NCI-H82 treated with DMSO at 0.1 percent for 48 hours (cell line): ENCODE data around the gene ATP2B1.
"Not testable (repeated sequence)": the region's sequence is repeated elsewhere in the genome, so short reads cannot be mapped to it uniquely, and the experiment has no call there.

Experiments used
- DNase-seq: peaks from one replicate; lab custom pipeline; 2025; ENCODE audit not compliant: unreplicated experiment; lab: John Stamatoyannopoulos, UW

The ATP2B1 gene

DNA sequence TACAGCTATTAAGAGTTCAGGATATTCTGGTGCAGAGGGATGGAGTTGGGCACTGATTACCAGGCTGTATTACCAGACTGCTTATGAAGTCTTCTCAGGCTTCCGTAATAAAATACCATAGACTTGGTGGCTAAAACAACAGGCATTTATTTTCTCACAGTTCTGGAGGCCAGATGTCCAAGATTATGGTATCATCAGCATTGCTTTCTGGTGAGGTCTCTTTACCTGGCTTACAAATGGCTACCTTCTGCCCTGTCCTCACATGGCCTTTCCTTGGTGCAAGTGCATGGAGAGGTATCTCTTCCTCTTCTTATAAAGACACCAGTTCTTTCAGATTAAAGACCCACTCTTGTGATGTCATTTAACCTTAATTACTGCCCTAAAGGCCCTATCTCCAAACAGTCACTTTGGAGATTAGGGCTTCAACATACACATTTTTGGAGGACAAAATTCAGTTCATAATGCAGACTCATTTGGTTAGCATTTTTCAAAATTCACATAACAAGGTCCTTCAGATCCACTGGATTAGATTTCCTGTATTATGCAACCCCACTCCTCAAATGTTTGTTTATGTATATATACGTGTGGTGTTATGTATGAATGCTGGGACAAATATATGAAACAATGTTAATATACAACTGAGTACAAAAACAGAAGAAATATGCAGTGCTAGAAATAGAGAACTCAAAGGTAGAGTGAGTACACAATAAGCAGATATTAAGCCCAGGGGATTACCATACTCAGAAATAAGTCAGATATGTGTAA is 9.3 kb upstream of the ATP2B1 start:
- DNase-seq, result no peak

- no peak for DNase-seq
These were observed 4.1 kb upstream of the ATP2B1 start for GRCh38 chr12:89712706-89713105.

DNA sequence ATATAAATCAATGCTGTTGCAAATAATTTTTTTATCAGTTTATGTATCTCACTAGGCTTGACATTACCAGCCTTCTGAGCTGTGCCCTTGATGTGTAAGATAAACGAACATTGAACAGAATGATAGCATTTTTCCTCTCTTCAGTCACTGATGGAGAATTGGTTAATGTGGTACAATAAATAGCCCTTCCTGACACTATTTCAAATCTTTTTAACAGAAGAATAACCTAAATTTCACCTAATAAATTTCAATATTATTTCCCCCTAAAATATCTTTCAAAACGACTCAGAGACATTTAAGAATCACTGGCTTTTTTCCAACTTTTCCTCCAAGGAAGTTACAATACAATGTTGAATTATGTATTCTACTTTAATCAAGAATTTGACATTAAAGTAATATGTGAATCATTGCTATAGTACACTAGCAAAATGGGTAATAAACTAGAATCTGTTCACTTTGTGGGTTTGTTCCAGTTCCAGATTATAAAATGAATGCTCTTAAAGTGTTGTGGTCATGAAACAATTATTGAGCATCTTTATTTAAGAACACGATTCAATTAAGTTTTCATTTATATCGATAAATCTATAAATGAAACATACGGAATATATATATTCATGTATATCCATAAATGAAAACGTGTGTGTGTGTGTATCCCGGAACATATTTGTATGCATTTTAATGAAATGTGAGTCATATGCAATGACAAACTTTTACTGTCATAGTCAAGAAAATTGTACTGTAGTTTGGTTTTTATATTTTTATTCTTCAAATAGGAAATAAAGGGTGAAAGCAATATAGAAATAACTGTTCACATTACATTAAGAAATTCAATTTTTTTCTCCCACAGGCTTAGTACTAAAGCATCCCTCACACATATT is 2.5 kb upstream of the ATP2B1 start:
- no peak for DNase-seq

DNA sequence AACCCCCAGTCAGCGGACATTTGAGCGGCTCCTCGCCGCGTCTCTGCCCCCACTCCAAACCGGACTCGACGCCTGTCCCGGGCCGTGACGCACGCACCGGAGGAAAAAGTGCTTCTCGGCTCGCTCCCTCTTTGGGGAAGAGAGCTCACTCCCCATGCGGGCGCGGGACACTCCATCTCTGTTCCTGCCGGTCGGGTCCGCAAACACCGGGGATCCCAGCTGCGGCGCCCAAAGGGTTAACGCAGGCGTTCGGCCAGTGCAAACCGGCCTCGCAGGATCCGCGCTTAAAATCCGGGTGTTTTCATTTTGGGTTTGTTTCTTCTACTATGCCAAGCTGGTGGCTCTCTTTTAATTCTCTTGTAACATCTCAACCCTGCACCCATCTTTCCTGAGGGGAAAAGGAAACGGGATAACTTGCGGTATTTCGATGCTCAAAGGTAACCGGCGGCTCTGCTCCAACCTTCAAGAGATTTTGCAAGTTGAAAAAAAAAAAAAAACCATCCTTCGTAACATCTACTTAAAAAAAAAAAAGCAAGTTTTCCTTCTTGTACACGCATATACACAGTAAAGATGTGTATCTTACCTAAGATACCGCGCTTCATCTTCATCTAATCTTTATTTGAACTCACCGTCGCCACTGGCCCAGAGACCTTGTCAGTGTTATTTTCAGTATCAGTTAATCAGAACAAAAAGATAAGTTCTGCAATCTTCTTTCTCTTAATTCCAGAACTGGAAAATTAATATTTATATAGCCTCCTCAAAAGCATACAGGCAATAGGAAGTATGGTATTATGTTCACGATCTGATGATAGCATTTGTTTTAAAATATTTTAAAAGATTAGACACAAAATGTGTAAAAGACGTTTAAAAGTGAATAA is 1.6 kb upstream of the ATP2B1 start:
- no peak for DNase-seq

DNA sequence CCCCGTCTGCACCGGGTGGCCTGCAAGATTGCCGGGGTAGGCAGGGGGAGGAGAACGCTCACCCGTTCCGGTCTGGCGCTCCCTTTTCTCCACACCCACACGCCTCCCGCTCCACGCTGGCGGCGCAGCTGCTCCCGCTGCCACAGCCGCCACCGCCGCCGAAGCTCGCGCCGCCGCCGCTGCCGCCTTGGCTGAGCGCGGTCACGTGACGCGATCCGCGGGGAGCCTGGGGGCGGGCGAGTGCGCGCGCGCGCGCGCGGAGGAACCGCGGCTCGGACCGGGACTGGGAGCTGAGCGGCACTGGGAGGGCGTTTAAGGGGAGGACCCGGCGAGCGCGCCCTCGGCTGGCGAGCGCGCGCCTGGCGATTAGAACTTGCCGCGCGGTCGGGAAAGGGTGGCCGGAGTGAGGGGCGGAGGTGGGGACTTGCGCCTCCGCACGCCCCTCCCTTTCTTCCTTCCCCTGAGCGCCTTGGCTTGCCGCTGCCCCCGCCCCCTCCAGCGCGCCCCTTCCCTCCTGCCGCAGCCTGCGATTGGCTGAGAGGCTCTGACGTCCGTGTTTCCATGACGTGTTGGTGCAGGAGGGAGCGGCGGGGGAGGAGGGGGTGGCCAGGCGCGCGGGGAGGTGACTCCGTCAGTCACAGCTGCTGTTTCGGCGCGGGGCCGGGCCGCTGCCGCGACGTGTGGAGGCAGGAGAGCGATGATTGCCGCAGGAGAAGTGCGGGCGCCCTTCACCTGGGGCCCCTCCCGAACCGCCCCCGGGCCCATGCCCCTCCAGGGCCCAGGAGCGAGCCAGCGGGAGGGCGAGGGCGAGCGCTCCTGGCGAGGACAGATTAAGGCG is 738 bp upstream of the ATP2B1 start:
- DNase-seq, result peak; percentile 96

- peak; percentile 31 for DNase-seq
These were observed 704 bp downstream of the ATP2B1 start for GRCh38 chr12:89707703-89708564.

GRCh38 chr12:89706986-89707702 is 1.5 kb downstream of the ATP2B1 start:
- no peak for DNase-seq

- DNase-seq, result no peak
These were observed 2.1 kb downstream of the ATP2B1 start for GRCh38 chr12:89706551-89706950.

GRCh38 chr12:89704457-89704856 is 4.2 kb downstream of the ATP2B1 start:
- no peak for DNase-seq

DNA sequence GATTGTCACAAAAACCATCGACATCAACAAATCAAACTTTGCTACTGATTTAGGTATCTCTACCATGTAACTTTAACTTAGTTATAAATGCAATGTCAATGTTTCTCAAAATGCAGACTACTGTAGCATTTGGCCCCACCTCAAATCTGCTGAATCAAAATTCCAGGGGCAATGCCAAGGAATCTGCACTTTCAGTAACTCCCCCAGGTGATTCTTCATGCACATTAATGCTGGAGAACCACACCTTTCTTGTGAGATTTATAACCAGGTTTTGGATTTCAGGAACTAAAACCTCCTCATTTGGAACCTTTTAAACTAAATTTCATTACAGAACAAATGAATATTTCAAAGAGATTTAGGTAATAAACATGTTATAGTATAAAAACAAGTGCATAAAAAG is 4.9 kb downstream of the ATP2B1 start:
- no peak for DNase-seq

DNA sequence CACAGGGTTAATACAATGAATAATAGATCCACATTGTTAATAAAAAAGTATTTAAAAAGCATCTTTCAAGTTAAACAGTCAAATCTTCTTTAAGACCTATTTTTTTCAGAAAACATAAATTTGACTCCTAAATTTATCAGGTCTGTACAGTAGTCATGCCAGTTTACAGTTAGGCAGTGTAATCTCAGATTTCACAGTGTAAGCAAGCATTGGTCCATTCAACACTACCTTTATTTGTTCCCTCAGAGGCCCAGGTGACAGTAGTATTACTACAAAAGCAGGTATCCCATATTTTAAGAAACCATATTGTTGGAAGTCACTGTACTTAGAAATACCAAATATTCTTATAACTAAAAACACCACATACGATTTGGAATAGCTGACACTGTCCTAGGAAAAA is 6.1 kb downstream of the ATP2B1 start:
- DNase-seq, result no peak

- no peak for DNase-seq
These were observed 6.9 kb downstream of the ATP2B1 start for GRCh38 chr12:89701606-89702206.

DNA sequence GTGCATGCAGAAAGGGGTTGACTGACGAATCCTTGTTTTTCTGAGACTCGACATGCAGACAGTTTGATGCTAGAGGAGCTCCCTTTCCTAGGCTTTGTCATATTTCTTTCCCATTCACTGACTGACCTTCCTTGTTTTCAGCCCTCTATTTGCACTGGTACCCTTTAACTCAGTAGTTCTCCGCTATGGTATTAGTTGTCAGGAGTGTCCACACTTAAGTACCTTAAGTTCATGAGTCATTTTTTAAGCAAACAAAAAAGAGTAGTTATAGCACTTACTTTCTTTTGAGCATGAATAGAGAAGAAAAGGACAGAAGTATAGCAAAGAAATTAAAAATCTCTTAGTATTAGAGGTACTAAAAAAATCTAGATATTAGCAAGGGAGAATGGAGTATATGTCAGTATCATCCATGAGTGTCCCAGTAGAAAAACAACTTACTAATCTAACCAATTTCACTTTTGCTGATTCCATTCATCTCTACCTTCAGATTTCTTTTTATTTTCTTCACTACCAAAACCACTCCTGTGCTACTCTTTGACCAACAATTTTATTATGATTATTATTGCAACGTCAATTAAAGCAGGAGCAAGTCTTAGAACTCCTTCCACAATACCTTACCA is 8.3 kb downstream of the ATP2B1 start:
- no peak for DNase-seq

DNA sequence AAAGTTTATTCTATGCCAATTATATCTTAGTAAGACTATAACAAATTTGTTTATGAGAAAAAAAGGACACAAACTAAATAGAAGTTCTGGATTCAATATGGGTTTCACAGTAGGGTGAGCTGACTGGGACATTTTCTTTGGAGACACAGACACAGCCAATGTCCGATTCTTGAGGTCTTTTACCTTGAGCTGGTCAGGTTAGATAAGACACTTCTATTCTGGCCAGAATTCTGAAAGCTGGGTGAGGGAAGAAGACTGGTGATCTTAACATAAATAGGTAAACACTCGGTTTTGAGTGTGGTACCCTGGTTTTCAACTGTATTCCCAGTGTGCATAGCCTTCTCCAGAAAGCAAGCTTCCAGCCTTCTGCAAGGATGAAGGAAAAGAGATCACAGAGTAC is 10.0 kb downstream of the ATP2B1 start:
- no peak for DNase-seq

DNA sequence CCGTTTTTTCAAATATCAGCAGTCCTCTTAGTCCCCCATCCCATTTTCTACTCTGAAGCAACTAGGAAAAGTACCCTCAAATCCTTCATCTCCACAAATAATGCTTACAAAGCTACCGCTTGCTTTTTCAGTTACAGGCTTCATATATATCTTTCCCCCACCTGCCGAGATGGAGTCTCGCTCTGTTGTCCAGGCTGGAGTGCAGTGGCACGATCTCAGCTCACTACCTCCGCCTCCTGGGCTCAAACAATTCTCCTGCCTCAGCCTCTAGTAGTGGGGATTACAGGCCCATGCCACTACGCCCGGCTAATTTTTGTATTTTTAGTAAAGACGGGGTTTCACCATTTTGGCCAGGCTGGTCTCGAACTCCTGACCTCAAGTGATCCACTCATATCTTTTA is 10.9 kb downstream of the ATP2B1 start:
- DNase-seq, result not testable (repeated sequence)

GRCh38 chr12:89697296-89697695 is 11.3 kb downstream of the ATP2B1 start:
- DNase-seq, result no peak

- DNase-seq, result no peak
These were observed 12.8 kb downstream of the ATP2B1 start for GRCh38 chr12:89695830-89696229.

DNA sequence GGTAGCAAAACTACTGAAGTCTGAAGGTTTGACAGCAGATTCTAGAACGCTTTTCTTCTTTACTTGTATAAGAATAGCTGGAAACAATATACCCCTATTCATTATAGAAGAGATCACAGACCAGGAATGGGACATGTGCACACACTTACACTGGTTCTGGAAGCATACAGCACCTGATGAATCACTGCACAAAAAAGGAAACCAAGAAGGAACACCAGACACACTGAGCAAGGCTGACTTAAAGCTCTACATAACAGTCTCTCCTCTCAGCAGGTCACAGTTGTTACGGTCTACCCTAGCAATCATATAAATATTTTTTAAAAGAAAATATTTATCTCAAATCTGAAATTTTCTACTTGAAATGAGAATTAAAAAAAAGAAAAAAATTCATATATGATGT is 13.5 kb downstream of the ATP2B1 start:
- no peak for DNase-seq
